Measurements from ENCODE around the gene PCDHB14. TPM values are rescaled to one million over a fixed set of nuclear protein-coding genes. Genes with fewer than 3 reads are reported as not detected.
"Not testable (repeated sequence)": the region's sequence is repeated elsewhere in the genome, so short reads cannot be mapped to it uniquely, and the experiment has no call there.

The PCDHB14 gene
- total RNA-seq, 2 donors from 2014 or later, result 3.4 to 7.3 TPM

DNA sequence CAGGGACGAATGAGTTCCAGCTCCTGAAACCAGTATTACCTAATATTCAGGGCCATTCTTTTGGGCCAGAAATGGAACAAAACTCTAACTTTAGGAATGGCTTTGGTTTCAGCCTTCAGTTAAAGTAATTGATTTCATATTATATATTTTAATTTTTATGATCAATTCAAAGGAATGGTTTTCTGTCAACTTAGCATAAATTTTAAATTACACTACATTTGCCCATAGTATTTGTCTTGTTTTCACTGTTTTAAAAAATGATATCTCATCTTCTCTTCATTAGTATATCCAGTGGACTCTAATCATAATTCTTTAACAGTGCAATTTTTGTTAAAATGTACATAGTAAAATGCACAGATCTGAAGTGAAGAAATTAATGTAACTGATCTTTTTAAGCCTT lies 42.8 kb upstream of the PCDHB14 start:
- no peaks in the 10 kb centered on the region for H3K4me1 ChIP-seq
- H3K27me3 ChIP-seq, result peaks cover 0 to 4% of the 10 kb centered on the region in 2 donors
- ATAC-seq, result no peak
- H3K27ac ChIP-seq, result no peak overlapping the region
- intact Hi-C loops (cut with DNase I), result no loop called here
- H3K4me3 ChIP-seq, result no peak overlapping the region
- H3K36me3 ChIP-seq (replicated peaks in 1 of 2; ENCODE audit: insufficient read depth in 1 of 2, low read depth in 2 of 2), result no peaks in the 10 kb centered on the region
- DNase-seq, result no peak
- TF ChIP-seq POLR2A (IDR thresholded peaks at IDR 0.05), result no peak
- TF ChIP-seq, protein P1, sequence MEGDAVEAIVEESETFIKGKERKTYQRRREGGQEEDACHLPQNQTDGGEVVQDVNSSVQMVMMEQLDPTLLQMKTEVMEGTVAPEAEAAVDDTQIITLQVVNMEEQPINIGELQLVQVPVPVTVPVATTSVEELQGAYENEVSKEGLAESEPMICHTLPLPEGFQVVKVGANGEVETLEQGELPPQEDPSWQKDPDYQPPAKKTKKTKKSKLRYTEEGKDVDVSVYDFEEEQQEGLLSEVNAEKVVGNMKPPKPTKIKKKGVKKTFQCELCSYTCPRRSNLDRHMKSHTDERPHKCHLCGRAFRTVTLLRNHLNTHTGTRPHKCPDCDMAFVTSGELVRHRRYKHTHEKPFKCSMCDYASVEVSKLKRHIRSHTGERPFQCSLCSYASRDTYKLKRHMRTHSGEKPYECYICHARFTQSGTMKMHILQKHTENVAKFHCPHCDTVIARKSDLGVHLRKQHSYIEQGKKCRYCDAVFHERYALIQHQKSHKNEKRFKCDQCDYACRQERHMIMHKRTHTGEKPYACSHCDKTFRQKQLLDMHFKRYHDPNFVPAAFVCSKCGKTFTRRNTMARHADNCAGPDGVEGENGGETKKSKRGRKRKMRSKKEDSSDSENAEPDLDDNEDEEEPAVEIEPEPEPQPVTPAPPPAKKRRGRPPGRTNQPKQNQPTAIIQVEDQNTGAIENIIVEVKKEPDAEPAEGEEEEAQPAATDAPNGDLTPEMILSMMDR (IDR thresholded peaks at IDR 0.05), result no peak
- H3K9me3 ChIP-seq, result peaks cover 0 to 45% (median 10%) of the 10 kb centered on the region in 3 donors
- 17 to 24% methylated on average over 1 of the region's 1 CpG for WGBS, 2 donors

DNA sequence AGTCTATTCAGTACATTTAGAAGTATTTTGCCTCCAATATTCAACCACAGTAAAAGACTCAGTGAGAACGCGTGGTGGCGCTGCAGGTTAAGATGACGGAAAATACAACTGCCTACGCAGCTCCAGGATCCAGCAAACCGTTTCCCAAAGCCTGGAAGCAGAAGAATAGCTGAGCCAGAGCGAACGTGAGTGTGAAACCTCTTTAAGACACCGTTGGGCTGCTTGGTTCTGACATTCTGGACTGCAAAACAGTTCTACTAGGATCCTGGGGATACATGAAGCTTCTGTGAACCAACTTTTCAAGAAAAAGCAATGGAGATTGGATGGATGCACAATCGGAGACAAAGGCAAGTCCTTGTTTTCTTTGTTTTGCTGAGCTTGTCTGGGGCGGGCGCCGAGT lies 40.9 kb upstream of the PCDHB14 start, which contains the start of gene PCDHB16:
Gene PCDHB16 (plus strand): TSS at position 140 of the 400 bp plus-strand sequence. CDS start 173 bp downstream, at position 313.
- H3K27me3 ChIP-seq, result no peaks in the 10 kb centered on the region
- no peak within 1 kb of the TSS for H3K27ac ChIP-seq
- peaks cover 0 to 42% (median 0%) of the 10 kb centered on the region in 3 donors for H3K9me3 ChIP-seq
- ATAC-seq, result peak; percentile 40
- H3K4me3 ChIP-seq, result no peak within 1 kb of the TSS
- peak in 1 of 3 donors; percentile 20 for TF ChIP-seq POLR2A (IDR thresholded peaks at IDR 0.05)
- TF ChIP-seq, protein P1 (IDR thresholded peaks at IDR 0.05), result peak in 5 of 7 experiments; percentile 21 to 57 (median 41)
- H3K4me1 ChIP-seq, result no peaks in the 10 kb centered on the region
- 6 to 11% methylated on average over 13 of the region's 13 CpGs for WGBS, 2 donors
- intact Hi-C loops (cut with DNase I), result no loop called here
- H3K36me3 ChIP-seq (replicated peaks in 1 of 2; ENCODE audit: insufficient read depth in 1 of 2, low read depth in 2 of 2), result no peaks in the 10 kb centered on the region
- peak; percentile 59 to 71 (median 61) for DNase-seq

DNA sequence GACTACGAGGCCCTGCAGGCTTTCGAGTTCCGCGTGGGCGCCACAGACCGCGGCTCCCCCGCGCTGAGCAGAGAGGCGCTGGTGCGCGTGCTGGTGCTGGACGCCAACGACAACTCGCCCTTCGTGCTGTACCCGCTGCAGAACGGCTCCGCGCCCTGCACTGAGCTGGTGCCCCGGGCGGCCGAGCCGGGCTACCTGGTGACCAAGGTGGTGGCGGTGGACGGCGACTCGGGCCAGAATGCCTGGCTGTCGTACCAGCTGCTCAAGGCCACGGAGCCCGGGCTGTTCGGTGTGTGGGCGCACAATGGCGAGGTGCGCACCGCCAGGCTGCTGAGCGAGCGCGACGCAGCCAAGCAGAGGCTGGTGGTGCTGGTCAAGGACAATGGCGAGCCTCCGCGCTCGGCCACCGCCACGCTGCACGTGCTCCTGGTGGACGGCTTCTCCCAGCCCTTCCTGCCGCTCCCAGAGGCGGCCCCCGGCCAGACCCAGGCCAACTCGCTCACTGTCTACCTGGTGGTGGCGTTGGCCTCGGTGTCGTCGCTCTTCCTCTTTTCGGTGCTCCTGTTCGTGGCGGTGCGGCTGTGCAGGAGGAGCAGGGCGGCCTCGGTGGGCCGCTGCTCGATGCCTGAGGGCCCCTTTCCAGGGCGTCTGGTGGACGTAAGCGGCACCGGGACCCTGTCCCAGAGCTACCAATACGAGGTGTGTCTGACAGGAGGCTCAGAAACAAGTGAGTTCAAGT lies 38.9 kb upstream of the PCDHB14 start:
- ATAC-seq; DNase-seq; intact Hi-C loops (cut with DNase I); H3K27me3 ChIP-seq; H3K4me1 ChIP-seq; H3K4me3 ChIP-seq; H3K27ac ChIP-seq; H3K36me3 ChIP-seq (replicated peaks in 1 of 2; ENCODE audit: insufficient read depth in 1 of 2, low read depth in 2 of 2): not testable (repeated sequence)
- H3K9me3 ChIP-seq, result peaks cover 0 to 27% (median 0%) of the 10 kb centered on the region in 3 donors
- WGBS, 2 donors, result 16 to 46% methylated on average over 4 to 37 of the region's 69 CpGs

DNA sequence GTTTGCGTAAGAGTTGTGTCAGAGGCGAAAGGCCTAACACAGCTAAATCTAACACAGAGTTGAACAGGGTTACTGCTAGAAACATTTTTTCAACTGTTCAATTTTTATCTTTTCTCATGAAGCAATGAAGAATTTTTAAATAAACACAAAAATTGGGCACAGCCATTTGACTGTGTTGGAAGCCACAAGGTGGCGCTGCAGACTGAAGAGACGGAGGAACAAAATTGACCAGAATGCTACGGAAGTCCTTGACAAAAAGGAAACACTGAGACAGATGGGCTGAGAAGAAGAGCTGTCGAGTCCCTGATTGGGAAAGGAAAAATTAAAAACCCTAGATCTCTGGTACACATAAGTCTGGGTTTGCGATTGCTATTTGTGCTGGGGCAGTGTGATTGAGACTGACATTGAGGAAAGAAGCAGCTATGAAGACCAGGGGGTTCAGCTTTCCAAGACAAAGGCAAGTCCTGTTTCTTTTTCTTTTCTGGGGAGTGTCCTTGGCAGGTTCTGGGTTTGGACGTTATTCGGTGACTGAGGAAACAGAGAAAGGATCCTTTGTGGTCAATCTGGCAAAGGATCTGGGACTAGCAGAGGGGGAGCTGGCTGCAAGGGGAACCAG lies 36.1 kb upstream of the PCDHB14 start, which contains the start of gene PCDHB9:
Gene PCDHB9 (plus strand): TSS at position 265 of the 616 bp plus-strand sequence. CDS start 158 bp downstream, at position 423.
- TF ChIP-seq, protein P1 (IDR thresholded peaks at IDR 0.05), result peak in 6 of 7 experiments; percentile 13 to 31 (median 26)
- no peak for TF ChIP-seq POLR2A (IDR thresholded peaks at IDR 0.05)

DNA sequence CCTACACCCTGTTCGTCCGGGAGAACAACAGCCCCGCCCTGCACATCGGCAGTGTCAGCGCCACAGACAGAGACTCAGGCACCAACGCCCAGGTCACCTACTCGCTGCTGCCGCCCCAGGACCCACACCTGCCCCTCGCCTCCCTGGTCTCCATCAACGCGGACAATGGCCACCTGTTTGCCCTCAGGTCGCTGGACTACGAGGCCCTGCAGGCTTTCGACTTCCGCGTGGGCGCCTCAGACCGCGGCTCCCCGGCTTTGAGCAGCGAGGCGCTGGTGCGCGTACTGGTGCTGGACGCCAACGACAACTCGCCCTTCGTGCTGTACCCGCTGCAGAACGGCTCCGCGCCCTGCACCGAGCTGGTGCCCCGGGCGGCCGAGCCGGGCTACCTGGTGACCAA lies 34.5 kb upstream of the PCDHB14 start:
- ATAC-seq; H3K27ac ChIP-seq; H3K36me3 ChIP-seq (replicated peaks in 1 of 2; ENCODE audit: insufficient read depth in 1 of 2, low read depth in 2 of 2); DNase-seq; intact Hi-C loops (cut with DNase I); H3K27me3 ChIP-seq; H3K4me1 ChIP-seq; H3K4me3 ChIP-seq: not testable (repeated sequence)
- peaks cover 0 to 15% (median 0%) of the 10 kb centered on the region in 3 donors for H3K9me3 ChIP-seq
- 19 to 36% methylated on average over 10 to 31 of the region's 37 CpGs for WGBS, 2 donors

More for the DNA sequence above, 36.1 kb upstream of the PCDHB14 start, which contains the start of gene PCDHB9:
- no peaks in the 10 kb centered on the region for H3K4me1 ChIP-seq
- no peak within 1 kb of the TSS for H3K27ac ChIP-seq
- no peaks in the 10 kb centered on the region for H3K36me3 ChIP-seq (replicated peaks in 1 of 2; ENCODE audit: insufficient read depth in 1 of 2, low read depth in 2 of 2)
- H3K4me3 ChIP-seq, result no peak within 1 kb of the TSS
- no peak for ATAC-seq
- 18 to 25% methylated on average over 9 of the region's 9 CpGs for WGBS, 2 donors
- H3K27me3 ChIP-seq, result no peaks in the 10 kb centered on the region
- DNase-seq, result peak in 3 of 4 donors; percentile 15 to 36 (median 30)
- intact Hi-C loops (cut with DNase I), result no loop called here
- peaks cover 0 to 24% (median 0%) of the 10 kb centered on the region in 3 donors for H3K9me3 ChIP-seq

DNA sequence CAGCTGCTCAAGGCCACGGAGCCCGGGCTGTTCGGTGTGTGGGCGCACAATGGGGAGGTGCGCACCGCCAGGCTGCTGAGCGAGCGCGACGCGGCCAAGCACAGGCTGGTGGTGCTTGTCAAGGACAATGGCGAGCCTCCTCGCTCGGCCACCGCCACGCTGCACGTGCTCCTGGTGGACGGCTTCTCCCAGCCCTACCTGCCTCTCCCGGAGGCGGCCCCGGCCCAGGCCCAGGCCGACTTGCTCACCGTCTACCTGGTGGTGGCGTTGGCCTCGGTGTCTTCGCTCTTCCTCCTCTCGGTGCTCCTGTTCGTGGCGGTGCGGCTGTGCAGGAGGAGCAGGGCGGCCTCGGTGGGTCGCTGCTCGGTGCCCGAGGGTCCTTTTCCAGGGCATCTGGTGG lies 34.0 kb upstream of the PCDHB14 start:
- ATAC-seq; H3K27ac ChIP-seq; H3K4me3 ChIP-seq; DNase-seq; H3K27me3 ChIP-seq; intact Hi-C loops (cut with DNase I); H3K36me3 ChIP-seq (replicated peaks in 1 of 2; ENCODE audit: insufficient read depth in 1 of 2, low read depth in 2 of 2); H3K4me1 ChIP-seq: not testable (repeated sequence)
- 38 to 64% methylated on average over 5 to 15 of the region's 35 CpGs for WGBS, 2 donors
- H3K9me3 ChIP-seq, result peaks cover 0 to 14% (median 0%) of the 10 kb centered on the region in 3 donors
